GM21825 (cell line): ENCODE data around the gene LSM14B.
"Not testable (repeated sequence)": the region's sequence is repeated elsewhere in the genome, so short reads cannot be mapped to it uniquely, and the experiment has no call there.

Source experiments
- ATAC-seq: cut with Tn5 transposase; IDR thresholded peaks from one replicate; pipeline ENCODE4 v1.9.1; 2021; ENCODE audit warnings: mild to moderate bottlenecking, moderate library complexity; ENCODE audit not compliant: unreplicated experiment

LSM14B gene

GRCh38 chr20:62143957-62144825 is 21.9 kb downstream of the LSM14B start:
- ATAC-seq: peak; percentile 12

DNA sequence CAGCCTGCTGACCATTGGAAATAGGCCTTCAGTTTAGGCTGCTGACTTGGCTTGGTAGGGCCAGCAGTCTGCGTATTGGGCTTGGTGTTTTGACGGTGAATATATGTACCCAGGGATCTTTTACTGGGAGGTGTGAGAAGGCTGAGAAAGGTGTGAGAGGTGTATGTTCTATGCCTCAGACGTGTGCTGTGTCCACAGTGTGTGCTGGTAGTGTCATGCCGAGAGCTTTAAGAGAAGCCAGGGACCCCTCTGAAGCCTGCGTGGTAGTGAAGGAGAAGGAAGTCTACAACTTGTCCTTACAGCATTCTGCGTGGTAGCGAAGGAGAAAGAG is 23.4 kb downstream of the LSM14B start:
- ATAC-seq: no peak

GRCh38 chr20:62146019-62146755 is 23.9 kb downstream of the LSM14B start:
- no peak for ATAC-seq

- ATAC-seq: no peak
Measured at GRCh38 chr20:62147125-62147524, 24.9 kb downstream of the LSM14B start.

GRCh38 chr20:62147528-62147927 is 25.3 kb downstream of the LSM14B start:
- no peak for ATAC-seq

DNA sequence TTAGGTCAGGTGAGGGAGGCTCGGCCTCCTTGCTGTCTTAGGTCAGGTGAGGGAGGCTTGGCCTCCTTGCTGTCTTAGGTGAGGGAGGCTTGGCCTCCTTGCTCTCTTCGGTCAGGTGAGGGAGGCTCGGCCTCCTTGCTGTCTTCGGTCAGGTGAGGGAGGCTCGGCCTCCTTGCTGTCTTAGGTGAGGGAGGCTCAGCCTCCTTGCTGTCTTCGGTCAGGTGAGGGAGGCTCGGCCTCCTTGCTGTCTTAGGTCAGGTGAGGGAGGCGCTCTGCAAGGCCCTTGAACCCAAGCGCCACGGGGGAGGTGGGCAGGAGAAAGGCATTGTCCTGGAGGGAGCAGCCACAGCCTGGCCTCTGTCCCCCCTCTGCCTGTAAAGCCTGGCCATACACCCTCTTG is 26.1 kb downstream of the LSM14B start:
- ATAC-seq: not testable (repeated sequence)

DNA sequence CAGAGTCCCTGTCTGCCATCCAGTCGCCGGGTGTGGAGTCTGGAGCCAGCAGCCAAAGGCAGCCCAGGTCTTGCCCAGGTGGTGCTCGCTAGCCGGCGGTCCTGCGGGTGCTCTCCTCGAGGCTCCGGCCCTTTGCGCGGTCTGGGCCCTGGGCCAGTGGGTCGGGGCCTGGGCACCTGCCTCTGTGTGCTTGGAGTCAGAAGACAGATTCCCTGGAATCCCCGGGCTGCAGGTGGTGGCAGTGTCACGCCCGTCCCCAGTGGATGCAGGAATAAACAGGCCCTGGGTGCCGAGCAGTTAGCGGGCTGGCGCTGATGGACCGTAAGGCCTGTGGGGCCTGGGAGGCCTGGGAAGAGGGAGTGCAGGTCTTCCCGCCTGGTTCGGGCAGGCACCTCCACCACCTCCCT is 26.6 kb downstream of the LSM14B start:
- no peak for ATAC-seq

- no peak for ATAC-seq
Measured at GRCh38 chr20:62149532-62150309, 27.4 kb downstream of the LSM14B start.

DNA sequence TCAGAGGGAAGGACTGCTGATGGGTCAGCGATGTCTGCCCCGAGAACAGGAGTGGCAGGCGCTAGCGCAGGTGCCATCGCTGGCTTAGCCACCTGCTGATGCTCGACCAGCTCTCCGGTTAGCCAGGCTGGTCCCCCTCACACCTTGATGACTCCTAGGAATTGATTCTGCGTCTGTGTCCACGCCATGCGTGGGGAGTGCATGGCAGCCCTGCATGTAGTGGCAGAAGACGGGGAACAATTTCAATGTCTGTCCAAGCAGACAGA is 28.0 kb downstream of the LSM14B start:
- ATAC-seq: no peak

DNA sequence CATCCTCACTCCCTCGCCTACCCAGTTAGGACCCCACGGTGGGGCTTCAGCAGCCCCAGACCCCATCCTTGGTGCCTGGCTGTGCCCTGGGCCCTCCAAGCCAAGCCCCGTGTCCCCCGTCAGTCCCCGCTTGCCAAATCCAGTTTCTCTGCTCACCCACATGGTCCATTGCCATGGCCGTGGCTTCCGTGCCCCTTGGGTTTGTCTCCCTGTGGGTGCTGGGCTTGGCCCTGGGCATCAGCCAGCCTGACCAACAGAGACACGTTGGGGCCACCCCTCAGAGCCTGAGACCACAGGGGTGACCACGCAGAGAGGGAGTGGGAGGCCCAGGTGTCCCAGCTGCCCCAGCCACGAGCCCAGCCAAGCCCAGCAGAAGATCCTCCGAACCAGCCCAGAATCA is 28.9 kb downstream of the LSM14B start:
- ATAC-seq: no peak

DNA sequence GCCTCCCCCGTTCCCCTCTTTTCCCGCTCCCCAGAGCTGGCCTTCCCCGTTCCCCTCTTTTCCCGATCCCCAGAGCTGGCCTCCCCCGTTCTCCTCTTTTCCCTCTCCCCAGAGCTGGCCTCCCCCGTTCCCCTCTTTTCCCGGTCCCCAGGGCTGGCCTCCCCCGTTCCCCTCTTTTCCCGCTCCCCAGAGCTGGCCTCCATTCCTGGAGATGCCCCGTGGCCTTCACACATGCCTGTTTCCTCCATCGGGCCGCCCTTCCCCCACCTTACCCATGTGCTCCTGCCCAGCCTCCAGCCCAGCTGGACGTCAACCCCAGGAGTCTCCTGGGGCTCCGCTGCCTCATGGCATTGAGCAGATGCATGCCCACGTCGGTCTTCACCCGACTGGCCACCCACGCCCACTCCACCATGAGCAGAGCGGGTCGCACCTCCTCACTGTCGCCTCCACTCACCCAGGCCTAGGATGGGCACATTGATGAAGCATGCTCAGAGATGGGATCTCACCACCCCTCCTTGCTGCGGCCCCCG is 29.6 kb downstream of the LSM14B start:
- ATAC-seq: no peak

GRCh38 chr20:62155428-62156253 is 33.4 kb downstream of the LSM14B start:
- no peak for ATAC-seq

DNA sequence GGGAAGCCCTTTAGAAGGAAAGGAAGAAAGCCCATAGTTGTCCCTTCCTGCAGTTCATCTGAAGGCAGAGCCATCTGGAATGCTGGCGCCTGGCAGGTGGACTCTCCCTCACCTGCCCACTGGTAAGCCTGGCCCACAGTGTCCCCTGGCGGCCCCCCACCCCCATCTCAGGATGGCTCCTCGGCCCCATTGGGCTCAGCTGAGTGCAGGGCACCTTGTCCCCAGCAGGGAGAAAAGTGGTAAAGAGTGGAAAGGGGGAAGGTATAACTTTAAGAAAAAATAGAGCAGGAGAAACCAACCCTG is 33.9 kb downstream of the LSM14B start:
- ATAC-seq: no peak

DNA sequence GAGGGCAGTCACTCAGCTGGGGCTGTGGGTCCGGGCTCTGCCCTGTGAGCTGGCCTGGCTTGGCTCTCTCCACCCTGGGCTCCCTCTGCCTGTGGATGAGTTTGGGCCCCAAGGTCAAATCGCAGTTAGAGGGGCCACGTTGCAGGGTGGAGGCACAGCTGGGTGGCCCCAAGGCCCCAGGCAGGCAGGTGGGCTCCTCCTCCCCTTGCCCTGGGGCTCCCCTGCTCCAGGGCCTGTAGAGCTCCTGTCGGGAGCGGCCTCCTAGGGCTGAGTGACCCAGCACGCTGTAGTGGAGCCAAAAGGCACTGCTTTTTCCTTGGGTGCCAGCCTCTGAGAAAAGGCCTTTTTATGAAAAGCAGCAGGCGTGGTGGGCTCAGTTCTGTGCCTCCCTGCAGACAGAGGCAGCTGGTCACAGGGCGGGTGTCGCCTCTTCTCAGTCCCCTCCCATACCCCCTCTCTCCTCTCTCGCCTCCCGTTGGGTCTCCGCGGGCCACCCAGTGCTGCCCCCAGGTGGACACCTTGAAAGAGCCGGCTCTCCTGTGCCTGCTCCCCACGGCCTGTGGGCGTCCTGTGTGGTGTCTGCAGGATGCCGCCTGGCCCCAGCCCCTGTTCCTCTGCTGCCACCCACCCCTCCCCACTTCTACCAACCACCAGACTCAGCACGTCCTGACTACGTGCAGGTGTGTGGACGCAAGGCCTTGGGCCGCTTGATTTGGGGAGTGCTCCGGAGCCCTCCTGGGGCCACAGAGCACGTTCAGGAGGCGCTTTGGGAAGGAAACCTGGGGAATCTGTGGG is 34.5 kb downstream of the LSM14B start:
- no peak for ATAC-seq

DNA sequence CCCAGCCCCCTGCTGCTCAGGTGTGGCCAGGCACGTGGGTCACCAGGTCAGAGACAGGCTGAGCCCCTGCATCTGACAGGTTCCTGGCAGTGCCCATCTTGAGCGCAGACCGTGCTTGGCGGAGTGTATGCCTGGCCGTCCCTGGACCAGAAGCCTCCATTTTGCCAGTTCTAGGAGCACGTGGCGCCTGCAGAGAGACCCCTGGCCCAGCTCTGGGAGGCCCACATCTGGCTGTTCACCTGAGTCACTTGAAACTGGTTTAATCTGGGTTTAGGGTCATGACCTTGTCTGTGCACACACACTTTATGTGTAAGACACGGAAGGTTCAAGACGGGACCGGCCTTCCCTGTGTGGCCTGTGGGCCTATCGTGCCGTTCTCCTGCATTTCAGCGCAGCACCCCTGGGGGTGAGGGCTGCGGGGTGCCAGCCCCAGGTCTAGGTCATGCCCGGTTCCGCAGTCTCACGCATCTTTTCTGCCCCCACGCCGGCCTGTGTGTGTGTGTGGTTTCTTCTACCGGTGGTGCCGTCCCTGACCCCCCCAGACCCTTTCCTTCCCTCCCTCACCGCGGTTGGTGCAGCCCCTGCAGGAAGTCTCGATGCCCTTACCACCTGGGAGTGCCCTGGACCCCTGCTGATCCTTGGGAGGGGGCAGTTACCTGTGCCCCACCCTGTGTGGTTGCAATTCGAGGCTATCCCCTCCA is 35.3 kb downstream of the LSM14B start:
- no peak for ATAC-seq

- no peak for ATAC-seq
Measured at GRCh38 chr20:62158088-62158400, 35.8 kb downstream of the LSM14B start.

DNA sequence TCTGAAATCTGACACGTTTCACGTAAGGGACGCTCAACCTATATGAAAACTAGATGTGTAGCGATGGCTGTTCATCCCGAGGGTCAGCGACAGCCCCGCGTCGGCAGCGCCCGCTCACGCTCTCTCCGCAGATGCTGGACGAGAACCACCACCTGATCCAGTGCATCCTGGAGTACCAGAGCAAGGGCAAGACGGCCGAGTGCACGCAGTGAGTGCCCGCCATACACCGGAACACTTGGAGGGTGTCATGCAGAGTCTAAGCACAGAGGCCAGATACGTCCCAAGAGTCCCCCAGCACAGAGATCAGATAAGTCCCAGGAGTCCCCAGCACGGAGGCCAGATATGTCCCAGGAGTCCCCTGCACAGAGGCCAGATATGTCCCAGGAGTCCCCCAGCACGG is 36.3 kb downstream of the LSM14B start:
- no peak for ATAC-seq

DNA sequence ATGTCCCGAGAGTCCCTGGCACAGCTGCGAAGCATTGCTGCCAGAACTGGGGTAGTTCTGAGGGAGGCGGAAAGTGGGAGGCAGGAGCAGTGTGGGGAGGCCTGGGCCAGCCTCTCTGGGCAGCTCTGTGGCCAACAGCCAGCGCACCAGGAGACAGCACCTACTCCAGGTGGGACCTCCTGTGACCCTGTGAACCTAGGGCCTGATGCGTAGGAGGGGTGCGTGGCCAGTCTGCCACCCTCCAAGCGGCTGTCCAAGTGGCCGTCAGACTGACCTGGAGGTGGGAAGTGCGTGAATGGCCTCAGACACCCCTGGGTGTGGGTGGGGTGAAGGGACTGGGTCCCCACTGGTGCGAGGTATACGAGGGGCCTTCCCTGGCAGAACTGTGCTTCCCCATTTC is 36.8 kb downstream of the LSM14B start:
- ATAC-seq: no peak

DNA sequence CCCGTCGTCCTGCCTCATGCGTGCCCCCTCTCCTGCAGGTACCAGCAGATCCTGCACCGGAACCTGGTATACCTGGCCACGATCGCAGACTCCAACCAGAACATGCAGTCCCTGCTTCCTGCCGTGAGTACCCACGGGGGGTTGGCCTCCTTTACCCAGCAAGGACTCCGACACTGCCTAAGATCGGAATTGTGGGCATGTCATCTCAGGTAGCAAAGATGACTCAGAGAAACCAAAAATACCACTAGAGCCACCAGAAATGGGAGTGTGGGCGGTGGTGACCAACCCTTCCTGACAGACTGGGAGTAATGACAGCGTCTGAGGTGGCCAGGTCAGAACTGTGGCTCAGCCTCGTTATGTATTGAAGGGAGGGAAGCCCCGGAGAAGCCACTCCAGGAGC is 37.6 kb downstream of the LSM14B start:
- ATAC-seq: no peak

DNA sequence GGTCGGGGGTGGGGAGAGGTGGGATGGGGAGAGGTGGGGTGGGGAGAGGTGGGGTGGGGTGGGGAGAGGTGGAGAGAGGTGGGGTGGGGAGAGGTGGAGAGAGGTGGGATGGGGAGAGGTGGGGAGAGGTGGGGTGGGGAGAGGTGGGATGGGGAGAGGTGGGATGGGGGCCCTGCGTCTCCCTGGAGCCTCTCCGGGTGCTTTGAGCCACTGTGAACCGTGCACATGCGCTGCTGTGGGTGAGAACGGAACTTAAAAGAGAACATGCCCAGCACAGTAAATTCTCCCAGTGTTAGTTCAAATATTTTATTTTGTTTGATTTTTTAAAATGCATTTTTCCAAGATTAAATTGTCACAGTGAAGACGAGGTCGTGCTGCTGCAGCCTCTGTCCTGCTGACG is 38.0 kb downstream of the LSM14B start:
- ATAC-seq: no peak
